CD4-positive, CD25-positive, alpha-beta regulatory T cell (primary cell): ENCODE results near the gene ACSM3. TPM values are rescaled to one million over a fixed set of nuclear protein-coding genes. Genes with fewer than 3 reads are reported as not detected.
"Not testable (repeated sequence)": the region's sequence is repeated elsewhere in the genome, so short reads cannot be mapped to it uniquely, and the experiment has no call there.

ENCODE experiments used
- ATAC-seq, 2 donors: fragments of 150-1000 bp; cut with Tn5 transposase; one replicate each; pipeline ENCODE4 v1.10.0; 2021; ENCODE audit warnings: low read depth in 2 of 2, moderate number of reproducible peaks in 2 of 2, moderate library complexity in 1 of 2
- DNase-seq, 3 donors: peaks; one replicate each; pipeline versions ENCODE4 v3.0.0 to v3.0.0-alpha.2; 2012 to 2022; ENCODE audit warnings: mixed read lengths in 1 of 3
- H3K27ac ChIP-seq: one replicate; pipeline ENCODE4 v1.7.0; 2013; ENCODE audit warnings: mild to moderate bottlenecking, low read length; ENCODE audit not compliant: insufficient read depth, poor library complexity, severe bottlenecking
- H3K27me3 ChIP-seq: one replicate; pipeline ENCODE4 v1.7.0; 2013; ENCODE audit warnings: low read length; ENCODE audit not compliant: control insufficient read depth, insufficient read depth
- H3K36me3 ChIP-seq: one replicate; pipeline ENCODE4 v1.7.0; 2013; ENCODE audit warnings: mild to moderate bottlenecking, low read length, moderate library complexity; ENCODE audit not compliant: control insufficient read depth, insufficient read depth
- H3K4me1 ChIP-seq: 2 replicates; pipeline ENCODE4 v1.7.0; 2013; ENCODE audit warnings: mild to moderate bottlenecking, low read length; ENCODE audit not compliant: insufficient read depth, control insufficient read depth, poor library complexity, severe bottlenecking
- H3K4me3 ChIP-seq: one replicate; pipeline ENCODE4 v1.7.0; 2013; ENCODE audit warnings: low read depth, mild to moderate bottlenecking, low read length, moderate library complexity
- H3K9me3 ChIP-seq, 2 experiments: 1 replicate in 1 of 2; 2 replicates in 1 of 2; pipeline ENCODE4 v1.7.0; 2013; ENCODE audit warnings: low read length in 2 of 2, mild to moderate bottlenecking in 1 of 2, moderate library complexity in 1 of 2; ENCODE audit not compliant: control insufficient read depth in 2 of 2
- H3K27ac Mint-ChIP-seq, 3 donors: one replicate each; pipeline ENCODE4 v1.8.0; 2020 to 2022; ENCODE audit warnings: mild to moderate bottlenecking in 3 of 3, mixed read lengths in 3 of 3, moderate library complexity in 2 of 3
- H3K27me3 Mint-ChIP-seq: one replicate; pipeline ENCODE4 v1.8.0; 2022; ENCODE audit warnings: mild to moderate bottlenecking, mixed read lengths
- H3K36me3 Mint-ChIP-seq: one replicate; pipeline ENCODE4 v1.8.0; 2020; ENCODE audit warnings: mixed read lengths
- H3K4me1 Mint-ChIP-seq, 4 donors: one replicate each; pipeline ENCODE4 v1.8.0; 2020 to 2022; ENCODE audit warnings: mixed read lengths in 4 of 4, mild to moderate bottlenecking in 1 of 4
- H3K4me3 Mint-ChIP-seq, 4 donors: one replicate each; pipeline ENCODE4 v1.8.0; 2020 to 2022; ENCODE audit warnings: mild to moderate bottlenecking in 4 of 4, mixed read lengths in 4 of 4, moderate library complexity in 3 of 4
- H3K9me3 Mint-ChIP-seq, 7 donors: one replicate each; pipeline ENCODE4 v1.8.0; 2020 to 2022; ENCODE audit warnings: mixed read lengths in 7 of 7, mild to moderate bottlenecking in 3 of 7, moderate library complexity in 2 of 7
- polyA plus RNA-seq, 4 donors: library from polyadenylated mRNA; unstranded; fragments of 300-500 nt; fragmentation: Illumina TruSeq; gene quantifications; one replicate each; pipeline ENCODE4 v1.2.3, GENCODE V29; 2021
- total RNA-seq: library from RNA; stranded (reverse); gene quantifications from one replicate; pipeline ENCODE4 v1.2.3, GENCODE V29; 2022

ACSM3 gene
- total and polyA plus RNA-seq, 5 donors from 2014 or later = 0.91 to 7.2 (median 3.2) TPM

- no peak overlapping the region for H3K4me3 ChIP-seq
- DNase-seq (peak in 2 of 3 donors; percentile 31 to 34), ATAC-seq (no peak)
- peaks cover 5% of the 10 kb centered on the region for H3K4me1 ChIP-seq
- Mint-ChIP-seq H3K27me3 (no peaks in the 10 kb centered on the region), H3K36me3 (no peaks in the 10 kb centered on the region), H3K4me1 (peaks cover 0 to 16% (median 7%) of the 10 kb centered on the region in 4 donors), H3K27ac (peak overlapping the region in 1 of 3 donors; percentile 17), H3K9me3 (no peaks in the 10 kb centered on the region), H3K4me3 (no peak overlapping the region)
- H3K27me3 ChIP-seq = no peaks in the 10 kb centered on the region
- peaks cover 4% of the 10 kb centered on the region for H3K36me3 ChIP-seq
- no peak overlapping the region for H3K27ac ChIP-seq
- H3K9me3 ChIP-seq = no peaks in the 10 kb centered on the region
These were observed 35.8 kb downstream of the ACSM3 start for GRCh38 chr16:20799599-20799998.

GRCh38 chr16:20801278-20801677, 37.5 kb downstream of the ACSM3 start:
- DNase-seq (no peak), ATAC-seq (no peak)
- peaks cover 5 to 22% (median 8%) of the 10 kb centered on the region in 4 donors for H3K4me1 Mint-ChIP-seq
- Histone ChIP-seq H3K36me3 (peaks cover 4% of the 10 kb centered on the region), H3K27ac (no peak overlapping the region), H3K9me3 (no peaks in the 10 kb centered on the region), H3K27me3 (no peaks in the 10 kb centered on the region), H3K4me3 (no peak overlapping the region), H3K4me1 (peaks cover 9% of the 10 kb centered on the region)
- H3K27me3 Mint-ChIP-seq = no peaks in the 10 kb centered on the region
- no peak overlapping the region for H3K4me3 Mint-ChIP-seq
- H3K9me3 Mint-ChIP-seq = no peaks in the 10 kb centered on the region
- H3K36me3 Mint-ChIP-seq = no peaks in the 10 kb centered on the region
- H3K27ac Mint-ChIP-seq = no peak overlapping the region

- Histone ChIP-seq H3K36me3 (no peaks in the 10 kb centered on the region), H3K4me1 (peaks cover 22% of the 10 kb centered on the region), H3K9me3 (no peaks in the 10 kb centered on the region), H3K27ac (no peak overlapping the region), H3K4me3 (no peak overlapping the region), H3K27me3 (no peaks in the 10 kb centered on the region)
- no peaks in the 10 kb centered on the region for H3K36me3 Mint-ChIP-seq
- no peaks in the 10 kb centered on the region for H3K27me3 Mint-ChIP-seq
- ATAC-seq (no peak), DNase-seq (no peak)
- no peak overlapping the region for H3K4me3 Mint-ChIP-seq
- no peaks in the 10 kb centered on the region for H3K9me3 Mint-ChIP-seq
- H3K27ac Mint-ChIP-seq = no peak overlapping the region
- H3K4me1 Mint-ChIP-seq = peaks cover 12 to 37% (median 16%) of the 10 kb centered on the region in 4 donors
These were observed 39.4 kb downstream of the ACSM3 start for GRCh38 chr16:20803192-20803560.

- peaks cover 0 to 2% (median 0%) of the 10 kb centered on the region in 7 donors for H3K9me3 Mint-ChIP-seq
- peaks cover 9 to 33% (median 17%) of the 10 kb centered on the region in 4 donors for H3K4me1 Mint-ChIP-seq
- H3K27me3 Mint-ChIP-seq = no peaks in the 10 kb centered on the region
- no peaks in the 10 kb centered on the region for H3K9me3 ChIP-seq
- ATAC-seq (no peak), DNase-seq (no peak)
- H3K27ac Mint-ChIP-seq = peak overlapping the region in 2 of 3 donors; percentile 3 to 58
- peaks cover 17% of the 10 kb centered on the region for H3K4me1 ChIP-seq
- H3K4me3 Mint-ChIP-seq = peak overlapping the region in 1 of 4 donors; percentile 58
- H3K36me3 ChIP-seq = no peaks in the 10 kb centered on the region
- no peaks in the 10 kb centered on the region for H3K27me3 ChIP-seq
- H3K27ac ChIP-seq = peak overlapping the region; percentile 5
- H3K36me3 Mint-ChIP-seq = no peaks in the 10 kb centered on the region
- no peak overlapping the region for H3K4me3 ChIP-seq
These were observed 39.9 kb downstream of the ACSM3 start for GRCh38 chr16:20803561-20804214.

GRCh38 chr16:20805684-20806167, 41.9 kb downstream of the ACSM3 start:
- not testable (repeated sequence) for H3K27me3 Mint-ChIP-seq, H3K27me3 ChIP-seq, H3K9me3 ChIP-seq, H3K9me3 Mint-ChIP-seq, H3K36me3 ChIP-seq, H3K36me3 Mint-ChIP-seq, DNase-seq, ATAC-seq
- Histone ChIP-seq H3K4me3 (peak overlapping the region; percentile 81), H3K4me1 (peaks cover 17% of the 10 kb centered on the region), H3K27ac (peak overlapping the region; percentile 83)
- H3K4me1 Mint-ChIP-seq = peaks cover 6 to 27% (median 18%) of the 10 kb centered on the region in 4 donors
- peak overlapping the region; percentile 93 to 97 (median 95) for H3K27ac Mint-ChIP-seq
- H3K4me3 Mint-ChIP-seq = peak overlapping the region; percentile 95 to 99 (median 99)

GRCh38 chr16:20806168-20807050, 42.6 kb downstream of the ACSM3 start, which contains the start of the genes ERI2 and REXO5:
Gene ERI2 (minus strand): TSS chr16:20806472. CDS start chr16:20806430, 42 bp downstream.
Gene REXO5 (plus strand): TSS chr16:20806527. CDS start chr16:20806954, 427 bp downstream.
- H3K4me1 ChIP-seq = peaks cover 17% of the 10 kb centered on the region
- no peaks in the 10 kb centered on the region for H3K36me3 Mint-ChIP-seq
- no peaks in the 10 kb centered on the region for H3K27me3 Mint-ChIP-seq
- peak within 1 kb of the TSS; percentile 93 to 97 (median 95) for H3K27ac Mint-ChIP-seq
- peaks cover 0 to 2% (median 0%) of the 10 kb centered on the region in 7 donors for H3K9me3 Mint-ChIP-seq
- no peaks in the 10 kb centered on the region for H3K36me3 ChIP-seq
- no peaks in the 10 kb centered on the region for H3K9me3 ChIP-seq
- peak; percentile 69 to 87 (median 72) for DNase-seq
- H3K4me3 ChIP-seq = peak within 1 kb of the TSS; percentile 81
- peak; percentile 74 to 82 for ATAC-seq
- H3K4me1 Mint-ChIP-seq = peaks cover 6 to 27% (median 20%) of the 10 kb centered on the region in 4 donors
- H3K27ac ChIP-seq = peak within 1 kb of the TSS; percentile 83
- peak within 1 kb of the TSS; percentile 95 to 99 (median 99) for H3K4me3 Mint-ChIP-seq
- H3K27me3 ChIP-seq = no peaks in the 10 kb centered on the region

- Histone ChIP-seq H3K4me1 (peaks cover 17% of the 10 kb centered on the region), H3K4me3 (no peak overlapping the region), H3K27me3 (no peaks in the 10 kb centered on the region), H3K9me3 (no peaks in the 10 kb centered on the region), H3K27ac (no peak overlapping the region), H3K36me3 (no peaks in the 10 kb centered on the region)
- ATAC-seq (no peak), DNase-seq (no peak)
- Mint-ChIP-seq H3K4me3 (peak overlapping the region; percentile 95 to 99 (median 99)), H3K4me1 (peaks cover 6 to 27% (median 20%) of the 10 kb centered on the region in 4 donors), H3K36me3 (no peaks in the 10 kb centered on the region), H3K9me3 (peaks cover 0 to 2% (median 0%) of the 10 kb centered on the region in 7 donors), H3K27me3 (no peaks in the 10 kb centered on the region), H3K27ac (peak overlapping the region in 2 of 3 donors; percentile 93 to 97)
These were observed 44.0 kb downstream of the ACSM3 start for GRCh38 chr16:20807862-20808261.
